NB4 (cell line): ENCODE data around the gene CMC4.

Source experiments
- MAX ChIP-seq: IDR thresholded peaks from 2 replicates; pipeline ENCODE4 v1.6.1; 2011; ENCODE audit warnings: low read depth, low read length
- MYC ChIP-seq: IDR thresholded peaks from 2 replicates; pipeline ENCODE4 v1.6.1; 2011; ENCODE audit warnings: low read depth, low read length
- POLR2A ChIP-seq: IDR thresholded peaks from 2 replicates; pipeline ENCODE4 v1.6.1; 2011; ENCODE audit warnings: mild to moderate bottlenecking; ENCODE audit not compliant: insufficient read length; ENCODE audit errors: extremely low read depth
- TF ChIP-seq, protein P1 (sequence below): IDR thresholded peaks from one replicate; pipeline ENCODE4 v1.5.1; 2012; ENCODE audit warnings: low read depth, low read length

GRCh38 chrX:155053656-155054055 is 17.3 kb downstream of the CMC4 start:
- TF ChIP-seq, protein P1, sequence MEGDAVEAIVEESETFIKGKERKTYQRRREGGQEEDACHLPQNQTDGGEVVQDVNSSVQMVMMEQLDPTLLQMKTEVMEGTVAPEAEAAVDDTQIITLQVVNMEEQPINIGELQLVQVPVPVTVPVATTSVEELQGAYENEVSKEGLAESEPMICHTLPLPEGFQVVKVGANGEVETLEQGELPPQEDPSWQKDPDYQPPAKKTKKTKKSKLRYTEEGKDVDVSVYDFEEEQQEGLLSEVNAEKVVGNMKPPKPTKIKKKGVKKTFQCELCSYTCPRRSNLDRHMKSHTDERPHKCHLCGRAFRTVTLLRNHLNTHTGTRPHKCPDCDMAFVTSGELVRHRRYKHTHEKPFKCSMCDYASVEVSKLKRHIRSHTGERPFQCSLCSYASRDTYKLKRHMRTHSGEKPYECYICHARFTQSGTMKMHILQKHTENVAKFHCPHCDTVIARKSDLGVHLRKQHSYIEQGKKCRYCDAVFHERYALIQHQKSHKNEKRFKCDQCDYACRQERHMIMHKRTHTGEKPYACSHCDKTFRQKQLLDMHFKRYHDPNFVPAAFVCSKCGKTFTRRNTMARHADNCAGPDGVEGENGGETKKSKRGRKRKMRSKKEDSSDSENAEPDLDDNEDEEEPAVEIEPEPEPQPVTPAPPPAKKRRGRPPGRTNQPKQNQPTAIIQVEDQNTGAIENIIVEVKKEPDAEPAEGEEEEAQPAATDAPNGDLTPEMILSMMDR = no peak
- TF ChIP-seq POLR2A (no peak), MAX (no peak), MYC (no peak)
